NCI-H128 (cell line): ENCODE measurements around the gene CLCN2.
A peak's percentile ranks its signal among the peaks of the same experiment; 100 is the strongest.

Experiments used
- DNase-seq: peaks from one replicate; lab custom pipeline; 2025; ENCODE audit not compliant: unreplicated experiment; lab: John Stamatoyannopoulos, UW

CLCN2 gene

DNA sequence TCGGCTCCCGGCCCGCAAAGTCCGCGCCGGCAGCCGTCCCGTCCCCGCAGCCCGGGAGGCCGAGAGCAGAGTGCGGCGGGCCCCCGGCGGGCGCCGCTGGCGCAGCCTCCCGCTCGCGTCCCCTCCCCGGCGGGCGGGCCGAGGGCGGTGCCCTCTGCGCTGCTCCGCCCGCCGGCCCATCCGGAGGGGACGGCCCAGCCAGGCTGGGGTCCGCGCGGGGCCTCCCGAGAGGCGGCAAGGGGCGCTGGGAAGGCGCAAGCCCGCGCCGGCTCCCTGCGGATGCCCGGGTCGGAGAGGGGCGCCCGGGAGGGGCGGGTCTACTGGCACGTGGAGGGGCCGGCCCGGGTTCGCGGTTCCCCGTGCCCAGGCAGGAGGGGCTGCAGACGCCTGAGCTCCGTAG lies at the start of gene CLCN2, which contains the start of gene POLR2H:
TSS of gene CLCN2 (minus strand) at position 74 of the 400 bp plus-strand sequence. CDS start 126 bp downstream, outside the sequence.
TSS of gene POLR2H (plus strand) at position 179 of the 400 bp plus-strand sequence. CDS start 1,783 bp downstream, outside the sequence.
- DNase-seq = peak; percentile 21

DNA sequence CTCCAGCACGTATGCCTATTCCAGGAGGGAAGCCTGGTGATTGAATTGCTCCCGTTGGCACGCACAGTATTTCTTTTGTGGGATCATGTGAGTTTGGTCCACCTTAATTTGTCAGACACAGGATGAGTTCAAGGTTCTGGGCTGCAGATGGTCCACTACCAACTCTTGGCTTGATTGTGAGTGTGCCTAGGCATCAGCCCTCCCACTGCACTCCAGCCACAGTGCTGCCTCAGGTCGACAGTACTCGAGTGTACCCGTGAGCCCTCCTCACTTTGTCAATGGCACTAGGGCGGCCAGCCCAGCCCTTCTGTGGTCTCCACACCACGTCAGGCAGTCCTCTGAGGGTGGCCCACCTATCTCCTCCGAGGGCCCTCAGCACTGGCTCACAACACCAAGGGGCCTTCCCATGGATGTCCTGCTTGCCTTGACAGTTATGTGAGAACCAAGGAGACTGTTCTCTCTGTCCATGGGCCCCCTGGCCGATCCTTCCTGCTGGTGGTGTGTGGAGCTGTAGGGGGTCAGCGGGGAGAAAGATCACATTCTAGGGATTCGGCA lies 48.6 kb upstream of the CLCN2 start:
- DNase-seq = no peak

DNA sequence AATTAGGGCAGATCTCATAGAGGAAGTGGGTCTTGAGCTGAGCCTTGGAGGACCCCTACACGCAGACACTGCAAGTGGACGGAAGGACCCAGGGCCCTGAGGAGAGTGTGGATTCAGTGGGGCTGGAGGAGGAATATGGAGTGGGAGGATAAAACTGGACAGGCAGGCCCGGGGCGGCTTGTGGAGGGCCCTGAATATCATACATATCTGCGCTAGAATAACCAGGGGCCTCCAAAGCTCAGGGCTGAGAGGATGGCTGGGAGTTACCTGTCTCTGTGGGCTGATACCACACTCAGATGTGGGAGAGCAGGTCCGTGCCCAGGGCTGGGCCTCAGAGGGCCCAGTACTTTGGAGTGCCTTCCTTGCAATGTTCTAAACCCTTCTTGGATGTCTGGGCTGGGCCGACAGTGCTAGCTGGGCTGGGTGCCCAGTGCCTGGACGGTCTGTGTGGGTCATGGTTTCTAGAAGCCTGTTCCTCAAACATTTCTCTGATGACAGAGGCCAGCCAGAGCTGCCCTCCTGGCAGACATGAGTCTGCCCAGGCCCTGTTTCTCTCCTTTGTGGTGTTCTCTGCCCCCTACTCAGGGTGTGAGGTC lies 48.0 kb upstream of the CLCN2 start:
- no peak for DNase-seq

DNA sequence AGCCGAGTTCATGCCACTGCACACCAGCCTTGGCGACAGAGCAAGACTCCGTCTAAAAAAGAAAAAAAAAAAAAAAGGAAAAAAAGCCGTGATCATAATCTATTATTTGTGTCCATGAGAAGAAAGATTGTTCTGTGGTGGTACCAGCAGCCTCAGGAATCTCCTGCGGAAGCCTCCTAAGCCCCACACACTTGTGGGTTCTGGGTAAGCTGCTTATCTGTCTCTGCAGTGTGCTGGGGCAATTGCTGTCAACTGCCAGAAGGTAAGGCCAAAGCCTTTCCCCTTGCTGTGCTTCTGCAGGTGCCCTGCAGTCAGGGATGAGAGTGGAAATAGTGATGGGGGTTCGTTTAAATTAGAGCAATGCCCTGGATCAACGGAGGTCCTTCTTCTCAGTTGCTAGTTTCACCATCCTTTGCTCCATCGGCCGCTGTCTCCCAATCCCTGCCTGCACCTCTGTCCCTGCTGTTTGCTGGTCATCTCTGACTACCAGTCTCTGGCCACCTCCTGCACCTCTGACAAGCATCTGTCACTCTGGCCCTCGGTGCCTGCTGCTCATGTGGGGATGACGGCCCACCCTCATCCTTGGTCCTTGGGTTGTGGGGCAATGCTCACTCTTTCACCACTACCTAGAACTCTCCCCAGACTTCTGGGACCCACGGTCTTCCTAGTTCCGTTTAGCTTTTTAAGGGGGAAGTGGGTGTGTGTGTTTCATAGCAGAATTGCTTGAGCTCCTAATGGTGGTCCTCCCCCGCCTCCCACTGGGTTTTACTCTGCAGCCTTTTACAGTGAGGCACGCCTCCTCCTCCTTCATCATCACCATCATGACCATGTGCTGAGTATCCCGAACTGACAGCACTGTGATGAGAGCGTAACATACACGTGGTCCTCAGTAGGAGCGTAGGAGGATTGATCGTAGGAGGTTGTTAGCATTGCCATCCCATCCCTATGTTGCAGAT lies 43.9 kb upstream of the CLCN2 start:
- DNase-seq = no peak

DNA sequence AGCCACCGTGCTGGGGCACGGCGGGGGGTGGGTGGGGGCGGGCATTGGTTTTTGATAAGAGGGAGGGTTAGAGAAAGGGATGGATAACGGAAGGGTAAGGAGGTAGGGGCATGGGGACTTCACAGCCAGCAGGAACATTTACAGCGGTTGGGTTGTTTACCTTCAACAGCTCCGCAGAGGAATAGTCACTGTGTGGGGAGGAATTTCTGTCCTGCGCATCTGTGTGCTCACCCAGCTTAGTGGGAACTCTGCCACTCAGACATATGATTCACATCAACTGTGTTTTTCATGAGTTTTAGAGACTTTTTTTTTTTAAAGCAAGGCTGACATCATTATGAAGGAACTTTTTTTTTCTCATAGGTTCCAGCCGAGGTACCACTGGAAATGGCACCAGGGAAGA lies 38.0 kb upstream of the CLCN2 start:
- no peak for DNase-seq

DNA sequence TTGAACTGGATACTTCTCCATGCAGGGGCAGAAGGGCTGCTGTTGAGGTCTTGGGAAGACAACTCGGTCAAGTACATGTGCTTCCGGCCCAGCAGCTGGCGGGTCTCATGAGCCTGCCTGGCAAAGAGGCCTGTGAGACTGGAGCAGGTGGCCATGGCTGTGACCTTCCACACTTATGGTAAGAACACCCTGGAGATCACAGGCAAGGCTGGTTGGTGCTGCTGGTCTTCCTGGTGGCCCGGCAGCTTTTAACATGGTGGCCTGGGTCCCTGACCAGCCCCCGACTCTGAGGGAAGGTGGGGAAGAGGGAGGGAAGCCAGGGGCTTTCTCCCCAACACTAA lies 33.9 kb upstream of the CLCN2 start:
- no peak for DNase-seq

DNA sequence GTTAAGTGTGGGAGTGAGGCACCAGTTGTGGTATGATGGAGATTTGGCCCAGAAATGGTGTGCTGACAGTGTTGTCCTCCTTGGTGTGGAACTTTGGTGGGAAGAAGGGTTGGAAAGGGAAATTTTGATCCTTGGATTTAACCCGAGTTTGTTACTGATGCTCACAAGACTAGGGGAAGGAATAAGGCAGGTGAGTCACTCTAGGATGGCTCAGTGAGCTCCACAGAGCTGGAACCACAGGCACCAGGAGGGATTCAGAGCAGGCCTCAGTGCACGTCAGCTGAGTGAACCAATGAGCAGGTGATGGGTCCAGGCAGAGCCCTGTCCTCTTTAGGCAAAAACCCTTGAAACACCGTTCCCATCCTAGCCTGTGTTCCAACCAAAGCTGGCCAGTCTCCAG lies 29.9 kb upstream of the CLCN2 start:
- no peak for DNase-seq

DNA sequence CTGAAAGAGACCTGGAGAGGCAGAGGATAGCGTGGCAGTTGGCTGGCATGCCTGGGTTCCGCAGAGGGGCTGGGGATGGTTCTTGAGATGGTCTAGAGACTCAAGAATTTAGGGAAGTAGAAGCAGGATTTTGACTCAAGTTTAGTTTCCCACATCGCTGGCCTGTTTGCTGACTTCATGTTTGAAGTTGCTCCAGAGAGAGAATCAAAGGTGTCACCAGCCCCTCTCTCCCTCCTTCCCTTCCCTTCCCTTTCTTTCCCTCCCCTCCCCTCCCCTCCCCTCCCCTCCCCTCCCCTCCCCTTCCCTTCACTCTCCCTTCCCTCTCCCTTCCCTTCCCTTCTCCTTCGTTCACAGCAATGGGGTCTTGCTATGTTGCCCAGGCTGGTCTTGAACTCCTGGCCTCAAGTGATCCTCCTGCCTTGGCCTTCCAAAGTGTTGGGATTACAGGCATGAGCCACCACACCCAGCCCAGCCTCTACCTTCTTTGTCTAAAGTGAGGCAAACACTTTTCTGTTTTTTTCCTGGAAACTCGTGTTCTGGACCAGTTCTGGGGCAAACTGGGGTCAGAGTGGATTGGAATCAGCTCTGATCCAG lies 28.6 kb upstream of the CLCN2 start:
- DNase-seq = no peak

DNA sequence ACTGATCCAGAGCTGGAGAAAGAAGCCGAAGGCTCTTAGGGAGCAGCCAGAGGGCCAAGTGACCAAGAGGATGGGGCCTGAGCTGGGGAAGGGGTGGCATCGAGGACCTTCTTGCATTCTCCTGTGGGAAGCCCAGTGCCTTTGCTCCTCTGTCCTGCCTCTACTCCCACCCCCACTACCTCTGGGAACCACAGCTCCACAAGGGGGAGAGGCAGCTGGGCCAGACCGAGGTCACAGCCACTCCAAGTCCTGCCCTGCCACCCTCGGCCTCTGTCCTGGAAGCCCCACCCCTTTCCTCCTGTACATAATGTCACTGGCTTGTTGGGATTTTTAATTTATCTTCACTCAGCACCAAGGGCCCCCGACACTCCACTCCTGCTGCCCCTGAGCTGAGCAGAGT lies 28.0 kb upstream of the CLCN2 start:
- no peak for DNase-seq

DNA sequence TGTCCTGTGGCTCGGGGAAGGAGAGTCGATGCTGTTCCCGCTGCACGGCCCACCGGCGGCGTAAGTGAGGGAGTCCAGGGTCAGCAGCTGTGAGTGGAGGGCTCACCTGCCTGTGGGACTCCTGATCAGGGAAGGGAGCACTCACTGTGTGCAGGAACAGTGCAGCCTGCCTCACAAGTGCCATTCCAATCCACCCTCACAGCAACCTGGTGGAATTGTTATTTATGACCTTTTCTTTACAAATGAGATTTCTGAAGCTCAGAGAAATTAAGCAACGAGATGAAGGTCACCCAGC lies 27.5 kb upstream of the CLCN2 start:
- DNase-seq = no peak

DNA sequence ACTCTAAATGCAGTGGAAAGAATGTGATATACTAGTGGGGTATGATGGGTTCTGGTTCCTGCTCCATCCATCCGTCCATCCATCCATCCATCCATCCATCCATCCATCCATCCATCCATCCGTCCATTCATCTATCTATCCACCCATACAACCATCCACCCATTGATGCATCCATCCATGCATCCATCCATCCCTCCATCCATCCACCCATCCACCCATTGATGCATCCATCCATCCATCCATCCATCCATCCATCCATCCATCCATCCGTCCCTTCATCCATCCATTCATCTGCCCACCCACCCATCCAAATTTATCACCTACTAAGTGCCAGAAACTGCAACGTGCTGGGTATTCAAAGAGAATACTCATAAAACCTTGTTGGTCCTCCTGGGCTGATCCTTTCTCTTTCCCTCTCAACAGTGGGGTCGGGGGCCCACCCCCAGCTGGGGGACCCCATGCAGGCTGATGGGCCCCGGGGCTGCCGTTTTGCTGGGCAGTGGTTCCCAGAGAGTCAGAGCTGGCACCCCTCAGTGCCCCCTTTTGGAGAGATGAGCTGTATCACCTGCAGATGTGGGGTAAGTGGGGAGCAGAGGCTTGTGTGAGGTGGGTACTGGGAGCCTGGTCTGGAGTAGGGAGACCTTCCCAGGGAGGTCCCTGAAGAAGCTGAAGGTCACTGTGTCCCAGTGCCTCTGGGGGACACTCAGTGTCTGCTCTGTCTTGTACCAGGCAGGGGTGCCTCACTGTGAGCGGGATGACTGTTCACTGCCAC lies 26.9 kb upstream of the CLCN2 start:
- no peak for DNase-seq

DNA sequence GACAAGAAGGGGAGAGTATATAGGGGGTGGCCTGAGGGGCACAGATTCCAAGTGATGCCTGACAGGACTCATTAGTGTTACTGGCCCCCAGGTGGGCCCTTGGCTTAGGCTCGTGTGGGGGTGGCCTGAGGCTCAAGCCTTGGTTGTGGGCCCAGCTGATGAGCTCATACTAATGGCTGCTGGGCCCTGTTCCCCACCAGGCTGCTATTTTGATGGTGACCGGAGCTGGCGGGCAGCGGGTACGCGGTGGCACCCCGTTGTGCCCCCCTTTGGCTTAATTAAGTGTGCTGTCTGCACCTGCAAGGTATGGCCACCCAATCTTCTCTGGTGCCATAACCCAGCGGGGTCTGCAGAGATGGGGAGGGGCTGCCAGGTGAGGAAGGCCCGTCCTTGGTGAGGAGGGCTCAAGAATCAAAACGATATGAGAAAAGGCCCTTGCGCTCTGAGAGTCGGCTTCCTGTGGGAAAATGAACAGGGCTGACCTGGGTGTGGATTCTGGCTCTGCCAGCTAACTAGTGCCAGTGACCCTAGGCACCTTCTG lies 25.8 kb upstream of the CLCN2 start:
- no peak for DNase-seq

DNA sequence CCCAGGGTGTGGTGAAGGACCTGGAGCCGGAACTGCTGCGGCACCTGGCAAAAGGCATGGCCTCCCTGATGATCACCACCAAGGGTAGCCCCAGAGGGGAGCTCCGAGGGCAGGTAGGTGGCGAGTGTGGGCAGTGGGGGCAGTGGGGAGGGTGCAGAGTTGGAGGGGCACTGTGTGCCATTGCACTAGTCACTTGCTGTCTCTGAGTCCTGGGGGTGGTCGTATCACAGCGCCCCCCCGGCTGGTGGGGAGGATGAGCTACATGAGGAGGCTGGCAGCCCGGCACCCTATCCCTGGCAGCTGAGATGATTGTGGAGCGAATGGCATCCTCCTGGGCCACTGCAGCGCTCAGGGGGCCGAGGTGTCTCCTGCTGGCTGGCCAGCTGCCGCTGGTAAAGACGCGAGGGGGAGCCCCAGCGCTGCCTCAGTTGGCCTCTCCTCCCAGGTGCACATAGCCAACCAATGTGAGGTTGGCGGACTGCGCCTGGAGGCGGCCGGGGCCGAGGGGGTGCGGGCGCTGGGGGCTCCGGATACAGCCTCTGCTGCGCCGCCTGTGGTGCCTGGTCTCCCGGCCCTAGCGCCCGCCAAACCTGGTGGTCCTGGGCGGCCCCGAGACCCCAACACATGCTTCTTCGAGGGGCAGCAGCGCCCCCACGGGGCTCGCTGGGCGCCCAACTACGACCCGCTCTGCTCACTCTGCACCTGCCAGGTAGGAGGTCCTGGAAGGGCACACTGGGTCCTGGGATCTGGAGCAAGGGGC lies 24.8 kb upstream of the CLCN2 start:
- DNase-seq = no peak

DNA sequence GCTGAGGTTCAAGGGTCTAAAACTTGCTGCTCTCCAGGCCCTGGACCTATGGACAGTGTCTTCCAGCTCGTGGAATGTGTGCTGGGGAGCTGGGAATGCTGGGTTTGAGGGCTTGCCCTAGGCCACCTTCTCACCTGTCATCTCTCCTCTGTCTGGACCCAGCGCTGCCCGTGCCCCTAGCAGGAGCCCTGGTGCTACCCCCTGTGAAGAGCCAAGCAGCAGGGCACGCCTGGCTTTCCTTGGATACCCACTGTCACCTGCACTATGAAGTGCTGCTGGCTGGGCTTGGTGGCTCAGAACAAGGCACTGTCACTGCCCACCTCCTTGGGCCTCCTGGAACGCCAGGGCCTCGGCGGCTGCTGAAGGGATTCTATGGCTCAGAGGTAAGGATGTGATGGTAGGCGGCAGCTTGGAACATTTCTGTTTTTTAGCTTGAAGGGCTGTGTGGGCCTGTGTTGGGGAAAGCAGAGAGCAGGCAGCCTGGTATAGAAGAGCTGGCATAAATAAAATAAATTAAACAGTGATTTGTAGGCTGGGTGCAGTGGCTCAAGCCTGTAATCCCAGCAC lies 23.5 kb upstream of the CLCN2 start:
- no peak for DNase-seq

DNA sequence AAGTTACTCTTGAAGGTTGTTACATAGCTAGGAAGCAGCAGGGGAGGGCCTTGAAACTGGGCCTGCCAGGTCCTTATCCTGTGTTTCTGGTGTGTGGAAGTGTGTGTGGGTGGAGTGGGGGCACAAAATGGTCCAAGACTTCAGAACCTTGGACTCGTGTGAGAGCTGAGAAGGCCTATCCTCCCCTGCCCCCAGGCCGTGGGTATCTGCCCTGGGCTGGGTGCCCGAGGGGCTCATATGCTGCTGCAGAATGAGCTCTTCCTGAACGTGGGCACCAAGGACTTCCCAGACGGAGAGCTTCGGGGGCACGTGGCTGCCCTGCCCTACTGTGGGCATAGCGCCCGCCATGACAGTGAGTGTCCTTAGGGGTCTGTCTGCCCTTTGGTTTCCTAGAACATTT lies 22.9 kb upstream of the CLCN2 start:
- no peak for DNase-seq

DNA sequence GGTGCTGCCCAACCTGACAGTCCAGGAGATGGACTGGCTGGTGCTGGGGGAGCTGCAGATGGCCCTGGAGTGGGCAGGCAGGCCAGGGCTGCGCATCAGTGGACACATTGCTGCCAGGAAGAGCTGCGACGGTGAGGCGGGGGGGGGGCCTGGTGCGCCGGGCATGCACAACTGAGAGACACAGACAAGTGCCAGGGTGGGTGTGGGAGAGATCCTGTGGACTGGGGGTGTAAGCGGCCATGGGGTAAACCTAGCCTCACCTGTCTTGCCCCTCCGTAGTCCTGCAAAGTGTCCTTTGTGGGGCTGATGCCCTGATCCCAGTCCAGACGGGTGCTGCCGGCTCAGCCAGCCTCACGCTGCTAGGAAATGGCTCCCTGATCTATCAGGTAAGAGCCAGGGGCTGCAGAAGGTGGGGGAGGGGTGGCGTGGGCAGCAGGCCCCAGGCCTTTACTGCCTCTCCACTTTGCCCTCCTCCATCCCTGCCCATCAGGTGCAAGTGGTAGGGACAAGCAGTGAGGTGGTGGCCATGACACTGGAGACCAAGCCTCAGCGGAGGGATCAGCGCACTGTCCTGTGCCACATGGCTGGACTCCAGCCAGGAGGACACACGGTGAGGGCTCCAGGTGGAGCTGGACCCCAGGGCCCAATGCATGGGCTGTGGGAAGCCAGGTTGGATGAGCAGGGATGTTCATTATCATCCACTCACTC lies 21.8 kb upstream of the CLCN2 start:
- no peak for DNase-seq

DNA sequence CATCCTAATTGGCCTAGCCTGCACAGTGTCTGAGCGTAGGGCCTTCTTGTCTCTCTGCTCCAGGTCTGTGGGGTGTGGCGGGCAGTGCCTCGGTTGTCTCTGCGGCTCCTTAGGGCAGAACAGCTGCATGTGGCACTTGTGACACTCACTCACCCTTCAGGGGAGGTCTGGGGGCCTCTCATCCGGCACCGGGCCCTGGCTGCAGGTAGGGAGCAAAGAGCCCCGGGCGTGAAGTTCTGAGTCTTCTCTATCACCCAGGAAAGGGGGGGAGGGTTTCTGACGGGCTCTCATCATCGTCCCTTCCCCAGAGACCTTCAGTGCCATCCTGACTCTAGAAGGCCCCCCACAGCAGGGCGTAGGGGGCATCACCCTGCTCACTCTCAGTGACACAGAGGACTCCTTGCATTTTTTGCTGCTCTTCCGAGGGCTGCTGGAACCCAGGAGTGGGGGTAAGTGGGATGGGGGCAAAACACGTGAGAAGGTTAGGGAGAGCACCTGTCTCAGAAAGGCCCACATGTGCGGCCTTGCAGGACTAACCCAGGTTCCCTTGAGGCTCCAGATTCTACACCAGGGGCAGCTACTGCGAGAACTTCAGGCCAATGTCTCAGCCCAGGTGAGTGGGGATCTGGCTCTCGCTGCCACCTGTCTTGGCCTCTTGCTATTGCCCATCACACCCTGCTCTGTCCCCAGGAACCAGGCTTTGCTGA lies 21.1 kb upstream of the CLCN2 start:
- DNase-seq = no peak
